CD4-positive, alpha-beta T cell (primary cell): Measurements from ENCODE around the gene ARHGEF3. TPM values are rescaled to one million over a fixed set of nuclear protein-coding genes. Genes with fewer than 3 reads are reported as not detected.
A peak's percentile ranks its signal among the peaks of the same experiment; 100 is the strongest.

Experiments
- ATAC-seq: fragments of 200-7000 bp; cut with Tn5 transposase; one replicate; pipeline ENCODE4 v1.10.0; 2022; ENCODE audit warnings: mild to moderate bottlenecking; ENCODE audit not compliant: poor library complexity
- CTCF ChIA-PET: fragments of 350-600 bp; sonication (Branson Sonifier 250); formaldehyde crosslinking; loops from one replicate; lab custom pipeline; 2021; ENCODE audit warnings: antibody characterized with exemption, inconsistent platforms; lab: Charles Lee
- POLR2A ChIA-PET: fragments of 350-600 bp; sonication (Branson Sonifier 250); formaldehyde crosslinking; loops from one replicate; lab custom pipeline; 2021; ENCODE audit warnings: antibody characterized with exemption, inconsistent platforms; lab: Charles Lee
- DNase-seq, 14 experiments: peaks; one replicate each; pipeline ENCODE4 v3.0.0-alpha.2; 2013 to 2020; ENCODE audit warnings: mixed read lengths in 2 of 14
- H3K27ac ChIP-seq, 2 donors: one replicate each; pipeline versions ENCODE4 v1.5.1 to v1.7.0; 2013; ENCODE audit warnings: low read length in 2 of 2, low read depth in 1 of 2, mild to moderate bottlenecking in 1 of 2
- H3K27me3 ChIP-seq, 2 experiments: 1 replicate in 1 of 2; 2 replicates in 1 of 2; pipeline versions ENCODE4 v1.6.1 to v1.7.0; 2013; ENCODE audit warnings: low read length in 2 of 2, control low read depth in 1 of 2, mild to moderate bottlenecking in 1 of 2, moderate library complexity in 1 of 2; ENCODE audit not compliant: insufficient read depth in 2 of 2, control insufficient read depth in 1 of 2
- H3K36me3 ChIP-seq: one replicate; pipeline ENCODE4 v1.6.1; 2013; ENCODE audit warnings: low read length, control low read depth; ENCODE audit not compliant: insufficient read depth
- H3K4me1 ChIP-seq: one replicate; pipeline ENCODE4 v1.6.1; 2013; ENCODE audit warnings: low read length, control low read depth; ENCODE audit not compliant: insufficient read depth
- H3K4me3 ChIP-seq: one replicate; pipeline ENCODE4 v1.5.1; 2013; ENCODE audit warnings: mild to moderate bottlenecking, low read length, moderate library complexity
- H3K9me3 ChIP-seq, 2 experiments: 1 replicate in 1 of 2; 2 replicates in 1 of 2; pipeline versions ENCODE4 v1.6.1 to v1.7.0; 2013; ENCODE audit warnings: low read length in 2 of 2, mild to moderate bottlenecking in 2 of 2, control low read depth in 1 of 2, moderate library complexity in 1 of 2; ENCODE audit not compliant: control insufficient read depth in 1 of 2, insufficient read depth in 1 of 2
- H3K27ac Mint-ChIP-seq: one replicate; pipeline ENCODE4 v1.8.0; 2020; ENCODE audit warnings: mixed read lengths
- H3K27me3 Mint-ChIP-seq: one replicate; pipeline ENCODE4 v1.8.0; 2021; ENCODE audit warnings: mixed read lengths
- H3K36me3 Mint-ChIP-seq: one replicate; pipeline ENCODE4 v1.8.0; 2021; ENCODE audit warnings: low read depth, mixed read lengths
- H3K4me1 Mint-ChIP-seq: one replicate; pipeline ENCODE4 v1.8.0; 2021; ENCODE audit warnings: low read depth, mixed read lengths
- H3K4me3 Mint-ChIP-seq: one replicate; pipeline ENCODE4 v1.8.0; 2020; ENCODE audit warnings: mild to moderate bottlenecking, mixed read lengths
- H3K9me3 Mint-ChIP-seq: one replicate; pipeline ENCODE4 v1.8.0; 2020; ENCODE audit warnings: mixed read lengths
- intact Hi-C, 2 experiments: fragments of 100-400 bp; cut with DNase I in 1 of 2; cut with micrococcal nuclease in 1 of 2; formaldehyde crosslinking; loops; one replicate each; pipeline versions ENCODE4 v1.15.1 to v1.9.0; 2023 to 2025; cut with DNase I, micrococcal nuclease
- total RNA-seq, 174 experiments: library from RNA in 2 of 174; stranded (reverse) in 2 of 174; gene quantifications; one replicate each; pipeline ENCODE4 v1.2.3 and lab custom pipeline; 2021 to 2026
- TF ChIP-seq, protein P1 (sequence below): fragments of 200-600 bp; IDR thresholded peaks from one replicate; pipeline ENCODE4 v1.8.0; 2022; ENCODE audit warnings: antibody characterized with exemption, mild to moderate bottlenecking

Gene ARHGEF3
- total RNA-seq, 2 experiments from 2014 or later, result 46.4 to 46.6 TPM

DNA sequence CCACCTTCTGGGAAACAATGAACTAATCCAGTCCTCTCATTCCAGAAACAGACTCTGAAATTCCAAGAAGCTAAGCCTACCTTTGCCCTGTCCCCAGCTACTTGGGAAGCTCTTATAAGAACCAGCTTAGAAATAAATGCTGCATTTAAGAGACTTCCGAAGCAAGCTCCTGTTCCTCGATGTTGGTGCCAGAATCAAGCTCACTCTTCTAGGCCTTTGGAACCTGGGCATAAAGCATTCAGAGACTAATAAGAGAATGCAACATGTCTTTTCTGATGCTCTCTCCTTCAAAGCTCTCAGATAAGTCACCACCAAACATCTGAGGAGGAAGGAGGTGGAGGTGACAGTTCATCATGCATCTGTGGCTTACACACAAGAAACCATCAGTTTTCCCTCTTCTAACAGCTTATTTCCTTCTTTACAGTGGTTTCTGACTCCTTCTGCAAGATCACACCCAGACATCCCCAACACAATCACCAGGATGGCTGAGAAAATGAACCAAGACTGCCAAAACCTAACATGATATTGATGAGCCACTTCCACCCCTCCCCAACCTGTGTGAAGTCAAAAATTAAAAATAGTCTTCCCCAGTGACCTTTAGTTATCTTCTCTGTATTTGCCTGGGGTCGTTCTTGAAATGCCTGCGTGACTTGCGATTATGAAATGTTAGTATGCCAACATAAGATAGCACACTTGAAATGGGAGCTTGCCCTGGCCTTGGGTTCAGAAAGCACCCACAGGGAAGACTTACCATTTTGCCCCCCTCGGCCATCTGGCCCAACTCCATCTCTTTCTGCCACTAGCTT is 11.5 kb downstream of the ARHGEF3 start:
- H3K9me3 ChIP-seq, result no peaks in the 10 kb centered on the region
- Mint-ChIP-seq H3K9me3 (no peaks in the 10 kb centered on the region), H3K4me1 (peaks cover 89% of the 10 kb centered on the region), H3K36me3 (peaks cover 39% of the 10 kb centered on the region), H3K27me3 (no peaks in the 10 kb centered on the region), H3K27ac (peak overlapping the region; percentile 88), H3K4me3 (peak overlapping the region; percentile 74)
- no peaks in the 10 kb centered on the region for H3K27me3 ChIP-seq
- TF ChIP-seq, protein P1, sequence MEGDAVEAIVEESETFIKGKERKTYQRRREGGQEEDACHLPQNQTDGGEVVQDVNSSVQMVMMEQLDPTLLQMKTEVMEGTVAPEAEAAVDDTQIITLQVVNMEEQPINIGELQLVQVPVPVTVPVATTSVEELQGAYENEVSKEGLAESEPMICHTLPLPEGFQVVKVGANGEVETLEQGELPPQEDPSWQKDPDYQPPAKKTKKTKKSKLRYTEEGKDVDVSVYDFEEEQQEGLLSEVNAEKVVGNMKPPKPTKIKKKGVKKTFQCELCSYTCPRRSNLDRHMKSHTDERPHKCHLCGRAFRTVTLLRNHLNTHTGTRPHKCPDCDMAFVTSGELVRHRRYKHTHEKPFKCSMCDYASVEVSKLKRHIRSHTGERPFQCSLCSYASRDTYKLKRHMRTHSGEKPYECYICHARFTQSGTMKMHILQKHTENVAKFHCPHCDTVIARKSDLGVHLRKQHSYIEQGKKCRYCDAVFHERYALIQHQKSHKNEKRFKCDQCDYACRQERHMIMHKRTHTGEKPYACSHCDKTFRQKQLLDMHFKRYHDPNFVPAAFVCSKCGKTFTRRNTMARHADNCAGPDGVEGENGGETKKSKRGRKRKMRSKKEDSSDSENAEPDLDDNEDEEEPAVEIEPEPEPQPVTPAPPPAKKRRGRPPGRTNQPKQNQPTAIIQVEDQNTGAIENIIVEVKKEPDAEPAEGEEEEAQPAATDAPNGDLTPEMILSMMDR, result no peak
- ChIA-PET CTCF (interaction anchor here (0.9 to 11.1 kb wide), 3 partner anchors 9 to 80 kb away, joined by 3 to 114 read pairs (median 3); partner anchors contain the start of gene ARHGEF3), POLR2A (interaction anchor here (0.7 to 3.4 kb wide), 17 partner anchors 9 to 199 kb away, joined by 3 to 63 read pairs (median 4); partner anchors contain the start of genes ARHGEF3 and TASOR)
- peaks cover 14% of the 10 kb centered on the region for H3K36me3 ChIP-seq
- intact Hi-C loops, result no loop called here
- DNase-seq (peak in 4 of 14 experiments; percentile 54 to 82 (median 63)), ATAC-seq (peak; percentile 51)
- no peak overlapping the region for H3K4me3 ChIP-seq
- H3K4me1 ChIP-seq, result peaks cover 85% of the 10 kb centered on the region
- peak overlapping the region; percentile 59 to 70 for H3K27ac ChIP-seq

DNA sequence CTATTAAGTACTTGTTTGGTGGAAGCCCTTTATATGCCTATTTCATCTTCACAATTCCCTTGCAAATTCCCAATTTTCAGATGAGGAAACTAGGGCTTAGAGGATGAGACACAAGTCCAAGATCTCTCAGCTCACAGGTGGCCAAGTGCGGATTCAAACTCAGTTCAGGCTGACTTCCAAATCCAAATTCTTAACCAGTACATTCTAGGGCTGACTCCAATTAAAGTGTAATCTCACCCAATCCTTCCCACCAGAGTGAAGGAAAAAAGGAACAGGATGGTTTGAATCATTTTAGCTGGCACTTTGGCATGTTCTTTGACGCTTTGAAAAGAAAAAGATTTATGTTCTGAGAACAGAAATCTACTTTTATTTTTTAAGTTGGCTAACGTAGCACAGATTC is 12.7 kb downstream of the ARHGEF3 start:
- peak overlapping the region; percentile 72 for H3K4me3 Mint-ChIP-seq
- Histone ChIP-seq H3K4me3 (no peak overlapping the region), H3K27me3 (no peaks in the 10 kb centered on the region), H3K9me3 (no peaks in the 10 kb centered on the region), H3K4me1 (peaks cover 88% of the 10 kb centered on the region), H3K36me3 (peaks cover 19% of the 10 kb centered on the region), H3K27ac (peak overlapping the region; percentile 59 to 80)
- POLR2A ChIA-PET, result interaction anchor here (0.6 to 11.7 kb wide), 16 partner anchors 10 to 232 kb away, joined by 3 to 251 read pairs (median 4); partner anchors contain the start of genes ARHGEF3, CCDC66 and TASOR
- ATAC-seq (no peak), DNase-seq (no peak)
- intact Hi-C loops, result loop anchor here in 1 of 2 experiments (10.0 kb wide), 1 partner anchor 234 kb away; the partner anchor contains the start of gene CCDC66
- H3K27ac Mint-ChIP-seq, result peak overlapping the region; percentile 88
- TF ChIP-seq, protein P1, result no peak
- H3K27me3 Mint-ChIP-seq, result no peaks in the 10 kb centered on the region
- peaks cover 92% of the 10 kb centered on the region for H3K4me1 Mint-ChIP-seq
- H3K9me3 Mint-ChIP-seq, result no peaks in the 10 kb centered on the region
- CTCF ChIA-PET, result interaction anchor here (0.8 to 11.1 kb wide), 5 partner anchors 11 to 87 kb away, joined by 3 to 114 read pairs (median 3); partner anchors contain the start of gene ARHGEF3
- H3K36me3 Mint-ChIP-seq, result peaks cover 31% of the 10 kb centered on the region

DNA sequence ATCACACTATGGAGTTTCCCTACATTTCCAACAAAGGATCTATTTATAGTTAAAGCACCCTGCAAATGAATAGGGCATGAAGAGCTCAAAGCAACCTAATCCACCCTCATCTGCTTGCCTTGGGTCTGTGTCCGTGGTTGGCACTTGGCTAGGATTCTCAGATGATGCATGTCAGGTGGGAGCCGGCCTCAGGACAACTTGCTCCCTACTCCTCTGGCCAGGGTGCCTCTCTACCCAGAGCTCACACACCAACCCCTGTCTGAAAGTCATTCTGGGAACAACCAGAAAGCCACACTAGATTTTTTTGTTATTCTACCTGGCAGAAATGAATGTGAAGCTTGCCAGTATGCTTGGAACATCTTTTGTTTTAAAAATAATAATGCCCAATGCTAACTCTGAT is 13.2 kb downstream of the ARHGEF3 start:
- ATAC-seq (no peak), DNase-seq (no peak)
- POLR2A ChIA-PET, result interaction anchor here (0.6 to 11.7 kb wide), 14 partner anchors 10 to 232 kb away, joined by 3 to 251 read pairs (median 4); partner anchors contain the start of genes ARHGEF3, CCDC66 and TASOR
- H3K36me3 ChIP-seq, result peaks cover 17% of the 10 kb centered on the region
- Mint-ChIP-seq H3K27me3 (no peaks in the 10 kb centered on the region), H3K4me3 (peak overlapping the region; percentile 72), H3K36me3 (peaks cover 28% of the 10 kb centered on the region), H3K27ac (peak overlapping the region; percentile 88), H3K4me1 (peaks cover 92% of the 10 kb centered on the region), H3K9me3 (no peaks in the 10 kb centered on the region)
- intact Hi-C loops, result loop anchor here in 1 of 2 experiments (1.0 to 10.0 kb wide), 2 partner anchors 12 to 234 kb away; partner anchors contain the start of gene CCDC66
- H3K27me3 ChIP-seq, result no peaks in the 10 kb centered on the region
- peak overlapping the region; percentile 59 to 80 for H3K27ac ChIP-seq
- TF ChIP-seq, protein P1, result no peak
- no peak overlapping the region for H3K4me3 ChIP-seq
- H3K9me3 ChIP-seq, result no peaks in the 10 kb centered on the region
- peaks cover 89% of the 10 kb centered on the region for H3K4me1 ChIP-seq
- CTCF ChIA-PET, result interaction anchor here (0.8 to 11.1 kb wide), 5 partner anchors 11 to 86 kb away, joined by 3 to 114 read pairs (median 3); partner anchors contain the start of gene ARHGEF3
